HG02759 (cell line): ENCODE data around the gene CACNA1C.

Source experiments
- ATAC-seq: cut with Tn5 transposase; IDR thresholded peaks from one replicate; pipeline ENCODE4 v1.9.1; 2021; ENCODE audit warnings: mild to moderate bottlenecking, moderate library complexity; ENCODE audit not compliant: unreplicated experiment

Gene CACNA1C

GRCh38 chr12:2589381-2589780 lies 536.6 kb downstream of the CACNA1C start:
- ATAC-seq = no peak

- ATAC-seq = no peak
Observed at GRCh38 chr12:2593045-2593444, 540.3 kb downstream of the CACNA1C start.

DNA sequence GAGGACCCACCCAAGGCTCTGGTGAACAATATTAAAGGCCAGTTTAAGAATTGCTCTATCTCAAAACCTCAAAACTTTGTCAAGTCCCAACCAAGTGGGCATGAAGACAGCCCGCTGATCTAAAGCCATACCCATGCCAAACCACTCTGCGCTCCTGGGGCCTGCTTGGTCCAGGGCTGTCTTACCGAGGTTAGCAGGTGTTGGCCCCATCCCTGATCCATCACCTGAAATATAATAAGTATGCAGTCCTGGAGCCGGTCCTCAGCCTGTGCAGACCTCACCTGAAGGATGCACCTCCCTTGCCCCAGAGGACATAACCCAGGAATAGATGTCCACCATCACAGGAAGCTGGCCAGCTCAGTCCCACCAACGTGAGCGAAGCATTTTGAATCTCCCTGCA lies 543.7 kb downstream of the CACNA1C start:
- ATAC-seq = no peak

GRCh38 chr12:2605301-2605700 lies 552.5 kb downstream of the CACNA1C start:
- no peak for ATAC-seq

DNA sequence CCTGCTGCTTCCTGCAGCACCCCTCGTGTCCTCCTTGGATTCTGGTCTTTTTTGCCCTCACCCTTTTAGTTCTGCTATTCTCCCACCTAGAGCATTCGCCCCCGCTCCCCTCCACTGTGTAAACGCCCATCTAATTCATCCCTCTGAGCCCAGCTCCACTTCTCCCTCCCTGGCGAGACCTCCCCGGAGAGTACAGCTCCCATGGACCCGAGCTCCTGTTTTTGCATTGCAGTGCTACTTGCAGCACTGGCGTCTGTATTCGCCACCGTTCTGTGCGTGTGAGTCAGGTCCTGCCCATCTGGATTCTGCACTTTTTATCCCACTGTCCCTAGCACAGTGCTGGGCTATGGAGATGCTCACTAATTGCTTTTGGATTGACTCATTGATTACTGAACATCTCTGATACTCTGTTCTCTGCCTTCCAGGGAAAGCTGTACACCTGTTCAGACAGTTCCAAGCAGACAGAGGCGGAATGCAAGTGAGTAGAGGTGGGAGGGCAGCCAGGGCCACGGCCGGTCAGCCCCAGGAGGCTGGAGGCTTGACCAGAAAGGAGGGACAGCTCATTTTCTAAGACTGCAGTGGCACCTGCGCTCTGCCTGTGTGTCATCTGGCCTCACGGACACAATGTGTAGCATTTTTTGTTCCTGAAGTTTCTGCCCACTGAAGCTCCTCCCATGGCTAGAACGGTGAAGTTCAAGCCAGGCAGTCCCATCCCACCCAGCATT lies 553.6 kb downstream of the CACNA1C start:
- no peak for ATAC-seq

DNA sequence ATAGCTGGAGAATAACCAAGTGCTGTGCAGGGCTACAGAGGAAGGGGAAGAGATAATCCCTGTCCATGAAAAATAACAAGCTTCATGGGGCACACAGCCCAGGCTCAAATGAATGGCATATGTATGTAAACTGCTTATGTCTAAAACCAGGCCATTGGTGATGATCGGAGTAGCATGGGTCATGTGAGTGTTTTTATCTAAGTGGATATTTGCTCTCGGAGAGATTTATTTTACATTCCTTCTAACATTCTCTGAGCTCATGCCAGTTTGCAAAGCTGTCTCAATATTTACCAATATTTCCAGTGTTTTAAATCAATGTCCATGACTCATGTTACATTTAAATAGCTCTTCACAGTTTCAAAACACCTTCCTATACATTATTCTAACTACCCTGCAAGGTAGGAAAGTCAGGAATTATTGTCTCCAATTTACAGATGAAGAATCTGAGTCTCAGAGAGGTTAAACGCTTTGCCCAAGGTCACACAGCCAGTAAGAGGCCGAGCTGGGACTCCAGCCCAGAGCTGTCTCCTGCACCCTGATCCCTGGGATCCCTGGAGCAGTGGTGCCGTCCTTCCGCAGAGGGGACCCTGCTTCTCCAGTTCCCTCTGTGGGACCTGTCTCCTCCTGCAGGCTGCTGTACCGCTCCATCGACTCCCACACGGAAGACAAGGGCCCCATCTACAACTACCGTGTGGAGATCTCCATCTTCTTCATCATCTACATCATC lies 555.3 kb downstream of the CACNA1C start:
- no peak for ATAC-seq

GRCh38 chr12:2608608-2608945 lies 555.8 kb downstream of the CACNA1C start:
- ATAC-seq = no peak

GRCh38 chr12:2609020-2609419 lies 556.2 kb downstream of the CACNA1C start:
- ATAC-seq = no peak

GRCh38 chr12:2610358-2610757 lies 557.6 kb downstream of the CACNA1C start:
- ATAC-seq = no peak

DNA sequence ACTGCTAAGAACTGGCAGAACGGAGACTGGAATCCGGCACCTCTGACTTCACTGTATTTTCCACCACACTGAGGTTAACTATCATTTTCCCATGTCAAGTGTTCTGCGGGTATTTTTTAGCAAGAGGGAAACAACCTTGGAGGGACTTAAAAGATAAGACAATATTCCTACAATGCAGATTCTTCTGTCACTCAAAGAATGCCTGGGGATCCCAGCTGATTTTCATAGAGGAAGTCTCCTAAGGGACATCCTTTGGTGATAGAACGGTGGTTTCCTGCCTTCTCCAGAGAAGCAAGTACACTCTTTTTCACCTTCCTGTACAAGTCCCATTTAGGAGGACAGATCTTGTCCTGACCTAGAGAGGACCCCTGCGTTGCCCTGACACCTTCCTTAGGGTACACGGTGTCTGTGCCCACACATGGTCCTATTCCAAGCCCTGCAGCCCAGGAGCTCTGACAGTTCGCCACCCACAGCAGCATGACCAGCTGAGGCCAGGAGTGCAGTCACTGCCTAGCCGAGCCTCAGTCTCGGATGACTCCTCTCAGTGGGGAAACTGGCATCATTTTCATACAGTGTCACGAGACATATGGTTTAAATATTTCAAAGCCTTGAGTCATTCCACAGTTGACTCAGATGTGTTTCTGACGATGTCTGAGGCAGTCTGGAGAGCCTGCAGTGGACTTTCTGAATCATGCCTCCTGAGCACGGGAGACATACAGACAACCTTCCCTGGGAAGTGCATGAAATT lies 560.7 kb downstream of the CACNA1C start:
- ATAC-seq = no peak

DNA sequence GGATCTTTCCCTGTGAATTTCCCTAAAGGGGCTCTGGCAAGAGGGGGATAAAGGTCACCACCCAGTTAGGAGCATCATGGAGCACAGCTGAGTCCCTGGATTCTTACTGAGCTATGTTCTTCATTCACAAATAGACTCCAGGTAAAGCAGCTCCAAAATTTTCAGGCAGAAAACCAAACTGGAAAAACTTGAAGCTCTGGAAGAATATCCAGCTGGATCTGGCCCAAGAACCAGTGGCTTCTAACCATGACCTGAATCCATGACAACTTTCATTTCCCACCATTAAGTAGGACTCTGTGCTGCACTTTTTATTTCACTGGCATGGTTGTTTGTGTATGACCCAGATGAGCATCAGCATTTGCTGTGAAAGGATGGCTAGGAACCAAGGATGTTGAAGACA lies 561.6 kb downstream of the CACNA1C start:
- no peak for ATAC-seq

- ATAC-seq = no peak
Observed at GRCh38 chr12:2615665-2616402, 563.0 kb downstream of the CACNA1C start.

DNA sequence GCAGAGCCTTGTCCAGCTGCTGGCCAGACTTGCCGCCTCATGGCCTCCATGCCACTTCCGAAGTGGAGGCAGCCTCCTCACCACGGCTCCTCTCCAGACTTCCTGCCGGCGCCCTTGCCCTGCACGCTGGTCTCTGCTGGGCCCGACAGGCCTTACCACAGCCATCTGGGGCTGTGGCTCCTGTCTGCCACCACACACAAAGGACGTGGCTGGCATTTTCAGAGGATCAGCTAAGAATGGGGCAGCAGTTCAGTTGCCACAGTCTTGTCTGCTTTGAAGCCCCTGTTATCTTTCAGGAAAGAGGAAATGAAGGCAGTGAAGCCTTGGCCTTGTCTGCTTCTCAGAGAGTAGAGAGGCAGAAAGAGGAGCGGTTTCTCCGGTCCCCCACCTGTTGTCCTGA lies 564.0 kb downstream of the CACNA1C start:
- no peak for ATAC-seq

GRCh38 chr12:2617365-2617764 lies 564.6 kb downstream of the CACNA1C start:
- ATAC-seq = no peak

DNA sequence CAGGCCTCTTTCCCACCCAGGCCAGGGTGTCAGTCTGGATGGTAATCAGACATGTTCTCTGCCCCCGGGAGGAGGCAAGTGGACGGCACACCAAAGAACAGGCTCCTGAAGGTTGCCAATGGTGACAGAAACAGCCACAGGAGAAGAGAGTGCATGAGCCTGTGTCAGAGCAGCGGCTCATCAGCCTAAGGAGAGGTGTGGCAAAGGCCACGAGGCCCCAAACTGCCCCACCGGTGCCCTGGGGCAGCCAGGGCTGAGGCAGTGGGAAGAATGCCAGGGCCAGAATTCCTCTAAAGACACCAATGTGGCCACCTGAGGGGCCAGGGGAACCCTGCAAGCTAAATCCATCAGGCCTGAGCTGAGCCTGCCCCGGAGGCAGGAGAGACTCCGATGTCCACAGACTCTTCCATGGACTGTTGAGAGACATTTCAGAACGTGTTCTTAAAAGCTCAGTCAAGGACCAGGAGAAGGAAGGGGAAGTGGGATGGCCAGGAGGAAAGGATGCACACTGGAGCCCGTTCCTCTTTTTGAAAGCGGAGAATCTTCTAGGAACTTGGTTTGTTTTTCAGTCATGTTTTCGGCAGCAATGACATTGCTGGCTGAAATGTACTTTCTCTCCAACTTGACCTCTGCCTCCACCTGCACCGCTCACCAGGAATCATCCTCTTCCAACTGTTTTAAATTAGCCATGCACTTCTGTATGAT lies 565.7 kb downstream of the CACNA1C start:
- no peak for ATAC-seq

- no peak for ATAC-seq
Observed at GRCh38 chr12:2619136-2619535, 566.3 kb downstream of the CACNA1C start.

DNA sequence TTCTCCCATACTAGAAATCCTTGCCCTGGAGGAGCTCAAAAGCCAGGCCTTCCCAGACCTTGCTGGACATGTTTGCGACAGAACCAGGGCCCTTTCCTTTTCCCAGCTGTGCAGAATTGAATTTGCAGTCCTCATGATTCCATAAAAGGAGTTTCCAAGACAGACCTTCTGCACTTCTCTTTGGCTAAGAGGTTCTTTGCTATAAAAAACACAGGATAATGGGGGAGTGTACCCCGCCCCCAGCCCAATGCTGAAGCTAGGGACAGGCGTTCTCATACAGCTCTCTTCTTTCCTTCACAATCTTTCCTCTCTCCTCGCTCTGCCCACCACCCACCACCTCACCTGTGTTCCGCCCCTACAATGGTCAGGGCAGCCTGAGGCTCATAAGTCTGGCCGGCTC lies 569.7 kb downstream of the CACNA1C start:
- no peak for ATAC-seq

- ATAC-seq = no peak
Observed at GRCh38 chr12:2623472-2623871, 570.7 kb downstream of the CACNA1C start.

DNA sequence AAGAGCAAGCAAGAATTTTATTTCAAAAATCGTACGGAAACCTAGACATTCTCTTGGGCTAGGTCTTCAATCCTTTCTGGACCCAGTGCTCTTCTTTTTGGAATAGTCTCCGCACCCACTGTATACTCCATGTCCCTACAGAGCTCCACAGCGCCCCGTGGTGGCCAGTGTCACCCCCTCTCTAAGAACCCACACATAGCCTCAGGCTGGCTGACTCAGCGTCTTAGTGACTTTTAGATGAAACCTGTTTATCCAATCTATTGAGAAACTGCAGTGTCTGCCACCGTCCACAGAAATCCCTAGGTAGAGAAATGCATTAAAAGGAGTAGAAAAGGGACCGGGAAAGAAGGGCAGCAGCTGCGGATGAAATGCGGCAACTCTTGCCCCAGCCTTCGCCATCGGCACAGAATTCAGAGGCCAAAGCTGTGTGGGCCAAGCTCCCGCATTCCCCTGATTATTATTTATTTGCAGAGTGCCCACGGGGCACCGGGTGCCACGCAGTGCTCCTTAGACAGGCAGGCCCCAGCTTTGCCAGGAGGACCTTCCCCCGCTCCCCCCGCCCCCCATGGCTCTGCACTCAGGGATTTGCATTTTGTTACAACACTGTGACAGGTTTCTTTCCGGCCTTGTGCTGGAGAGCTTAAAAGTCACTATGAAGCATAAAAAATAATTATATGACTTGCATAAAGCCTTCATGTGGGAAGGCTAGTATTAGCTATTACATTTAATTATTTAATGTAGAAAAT lies 571.9 kb downstream of the CACNA1C start:
- ATAC-seq = no peak

DNA sequence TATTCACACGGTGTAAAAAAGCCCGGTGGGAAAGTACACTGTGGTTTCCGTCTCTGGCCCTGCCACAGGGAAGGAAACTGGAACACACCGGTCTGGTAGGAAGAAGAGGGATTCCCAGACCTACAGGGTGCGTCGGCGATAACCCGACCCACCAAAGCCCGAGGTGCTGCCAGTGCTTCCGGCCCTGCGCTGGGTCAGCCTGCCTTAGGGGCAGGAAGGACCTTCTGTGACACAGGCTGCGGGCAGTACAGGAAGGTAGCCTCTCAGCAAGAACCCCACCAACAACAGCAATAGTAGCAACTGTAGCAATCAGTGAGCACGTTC lies 572.5 kb downstream of the CACNA1C start:
- no peak for ATAC-seq
